HTR-8/SVneo (cell line): ENCODE measurements around the gene CHD9.
"Not testable (repeated sequence)": the region's sequence is repeated elsewhere in the genome, so short reads cannot be mapped to it uniquely, and the experiment has no call there.

Experiments used
- DNase-seq: peaks from one replicate; pipeline ENCODE4 v3.0.0; 2011; ENCODE audit warnings: low spot score, mixed read lengths; ENCODE audit not compliant: insufficient read length
- FAIRE-seq: peaks from 2 replicates; lab custom pipeline; 2011; peaks lifted over from hg19 to GRCh38; lab: Jason Lieb, UNC

The CHD9 gene

DNA sequence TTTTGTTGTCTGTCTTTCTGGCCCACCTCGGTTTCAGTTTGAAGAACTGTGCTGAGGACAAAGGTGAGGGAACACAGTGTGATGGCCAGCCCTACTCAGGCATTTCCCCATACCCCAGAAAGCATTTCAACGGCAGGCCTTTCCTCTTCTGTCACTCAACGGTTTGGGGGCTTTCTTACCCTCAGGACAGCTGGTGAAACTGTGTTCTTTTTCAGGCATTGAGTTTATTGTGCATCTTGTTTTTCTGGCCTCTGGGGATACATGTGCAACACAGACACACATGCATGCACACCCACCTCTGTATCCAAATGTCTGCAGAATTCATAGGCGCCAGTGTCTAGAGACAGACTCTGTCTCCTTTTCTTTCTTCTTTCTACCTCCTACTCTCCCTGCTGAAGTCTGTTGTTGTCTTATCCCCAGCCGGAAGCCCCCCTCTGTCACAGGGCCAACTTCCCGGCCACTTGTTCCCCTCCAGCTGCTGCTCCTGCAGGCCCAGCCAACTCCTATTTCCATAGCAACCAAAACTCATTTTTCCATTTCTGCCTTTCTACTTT is 17.0 kb downstream of the CHD9 start:
- DNase-seq (no peak), FAIRE-seq (no peak)

DNA sequence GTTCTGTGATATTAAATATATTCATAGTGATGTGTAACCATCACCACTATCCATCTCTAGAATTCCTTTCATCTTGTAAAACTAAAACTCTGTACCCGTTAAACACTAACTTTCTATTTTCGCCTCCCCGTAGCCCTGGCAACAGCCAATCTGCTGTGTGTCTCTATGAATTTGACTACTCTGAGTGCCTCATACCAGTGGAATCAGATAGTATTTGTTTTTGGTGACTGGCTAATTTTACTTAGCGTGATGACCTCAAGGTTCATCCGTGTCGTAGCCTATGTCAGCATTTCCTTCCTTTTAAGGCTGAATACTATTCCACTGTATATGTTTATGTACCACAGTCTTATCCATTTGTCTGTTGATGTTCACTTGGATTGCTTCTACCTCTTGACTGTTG is 18.2 kb downstream of the CHD9 start:
- FAIRE-seq, result no peak
- no peak for DNase-seq

DNA sequence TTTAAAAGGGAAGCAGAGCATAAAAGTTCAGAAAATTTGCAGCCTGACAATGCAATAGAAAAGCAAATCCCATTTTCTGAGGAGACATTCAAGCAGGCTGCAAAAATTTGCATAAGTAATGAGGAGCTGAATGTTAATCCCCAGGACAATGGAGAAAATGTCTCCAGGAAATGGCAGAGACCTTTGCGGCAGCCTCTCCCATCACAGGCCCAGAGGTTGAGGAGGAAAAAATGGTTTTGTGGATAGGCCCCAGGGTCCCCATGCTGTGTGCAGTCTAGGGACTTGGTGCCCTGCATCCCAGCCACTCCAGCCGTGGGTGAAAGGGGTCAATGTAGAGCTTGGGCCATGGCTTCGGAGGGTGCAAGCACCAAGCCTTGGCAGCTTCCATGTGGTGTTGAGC is 19.5 kb downstream of the CHD9 start:
- FAIRE-seq, DNase-seq: not testable (repeated sequence)

DNA sequence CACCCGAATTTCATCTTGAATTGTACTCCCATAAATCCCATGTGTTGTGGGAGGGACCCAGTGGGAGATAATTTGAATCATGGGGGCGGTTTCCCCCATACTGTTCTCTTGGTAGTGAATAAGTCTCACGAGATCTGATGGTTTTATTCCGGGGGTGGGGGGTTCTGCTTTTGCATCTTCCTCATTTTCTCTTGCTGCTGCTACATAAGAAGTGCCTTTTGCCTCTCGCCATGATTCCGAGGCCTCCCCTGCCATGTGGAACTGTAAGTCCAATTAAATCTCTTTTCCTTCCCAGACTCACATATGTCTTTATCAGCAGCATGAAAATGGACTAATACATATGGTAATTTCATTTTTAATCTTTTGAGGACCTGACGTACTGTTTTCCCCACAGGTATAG is 20.7 kb downstream of the CHD9 start:
- DNase-seq, FAIRE-seq: not testable (repeated sequence)

DNA sequence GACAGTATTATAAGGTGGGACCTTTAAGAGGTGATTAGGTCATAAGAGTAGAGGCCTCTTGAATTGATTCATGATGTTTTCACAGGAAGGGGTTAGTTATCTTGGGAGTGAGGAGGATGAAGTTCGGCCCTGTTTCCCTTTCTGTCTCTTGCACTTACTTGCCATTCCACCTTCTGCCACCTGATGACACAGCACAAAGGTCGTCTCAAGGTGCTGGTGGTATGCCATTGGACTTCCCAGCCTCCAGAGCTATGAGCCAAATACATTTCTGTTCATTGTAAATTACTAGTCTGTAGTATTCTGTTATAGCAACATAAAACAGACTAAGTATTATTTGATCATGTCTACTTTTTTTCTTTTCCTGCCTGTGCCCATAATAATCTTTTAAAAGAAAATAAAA is 23.5 kb downstream of the CHD9 start:
- FAIRE-seq (no peak), DNase-seq (no peak)

DNA sequence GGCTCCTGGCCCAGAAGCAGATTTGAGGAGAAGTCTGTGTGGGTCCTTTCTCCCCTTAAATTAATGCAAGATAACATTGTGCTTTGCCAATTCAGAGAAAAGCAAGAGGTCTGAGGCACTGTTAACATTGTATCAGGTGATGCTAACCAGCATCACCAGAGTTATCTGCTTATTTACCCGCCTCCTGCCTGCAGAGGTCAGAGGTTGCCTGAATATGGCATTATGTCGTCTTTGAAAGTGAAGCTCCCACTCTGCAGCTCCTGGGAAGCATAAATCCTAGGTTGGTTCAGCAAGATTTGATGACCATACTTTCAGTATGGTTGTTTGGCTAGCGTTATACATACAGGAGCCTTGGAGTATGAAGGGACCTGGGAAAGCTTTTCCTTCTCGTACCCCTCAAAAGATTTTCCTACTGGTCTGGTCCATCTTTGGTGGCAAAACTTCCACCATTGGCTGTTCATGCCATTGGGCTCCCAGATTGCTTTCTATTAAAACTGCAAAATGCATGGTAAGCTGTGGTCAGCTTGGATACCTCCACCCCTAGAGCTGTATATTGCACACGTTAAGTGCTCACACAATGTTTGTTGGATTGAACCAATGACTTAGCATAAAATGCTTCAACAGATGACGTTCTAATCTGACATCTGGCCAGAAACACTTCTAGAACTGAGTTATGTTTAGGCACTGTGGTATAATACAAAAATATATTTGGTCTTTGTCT is 24.1 kb downstream of the CHD9 start:
- DNase-seq, result no peak
- FAIRE-seq, result no peak

DNA sequence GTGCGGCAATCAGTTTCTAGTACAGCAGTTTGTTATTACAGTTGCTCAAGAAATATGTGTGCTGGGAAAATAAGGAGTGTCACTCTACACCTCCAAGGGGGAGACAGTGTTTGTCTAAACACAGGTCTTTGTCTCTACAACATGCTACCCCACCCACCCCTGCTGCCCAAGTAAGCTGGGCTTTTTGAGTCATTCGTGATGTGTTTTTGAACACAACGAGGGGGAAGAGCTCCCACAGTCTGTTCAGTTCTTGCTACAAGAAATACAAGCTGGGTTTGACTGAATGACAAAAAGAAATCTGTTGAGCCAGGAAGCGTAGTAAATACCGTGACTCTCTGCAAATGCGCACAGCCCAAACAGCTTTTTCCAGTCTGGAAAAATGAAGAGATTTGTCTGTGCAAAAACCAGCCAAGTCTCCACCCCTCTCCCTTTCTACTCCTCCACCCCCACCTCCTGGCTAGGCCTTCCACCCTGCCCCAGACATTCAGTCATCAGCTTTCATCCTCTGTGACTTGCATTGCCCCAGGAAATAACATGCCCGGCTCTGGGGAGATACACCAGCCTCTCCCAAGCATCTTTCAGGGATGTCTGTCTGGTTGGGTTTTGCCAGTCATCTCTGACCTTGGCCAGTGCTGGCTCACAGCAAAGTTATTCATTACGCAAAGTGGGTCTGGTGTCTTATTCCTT is 25.7 kb downstream of the CHD9 start:
- no peak for FAIRE-seq
- DNase-seq, result peak; percentile 71

DNA sequence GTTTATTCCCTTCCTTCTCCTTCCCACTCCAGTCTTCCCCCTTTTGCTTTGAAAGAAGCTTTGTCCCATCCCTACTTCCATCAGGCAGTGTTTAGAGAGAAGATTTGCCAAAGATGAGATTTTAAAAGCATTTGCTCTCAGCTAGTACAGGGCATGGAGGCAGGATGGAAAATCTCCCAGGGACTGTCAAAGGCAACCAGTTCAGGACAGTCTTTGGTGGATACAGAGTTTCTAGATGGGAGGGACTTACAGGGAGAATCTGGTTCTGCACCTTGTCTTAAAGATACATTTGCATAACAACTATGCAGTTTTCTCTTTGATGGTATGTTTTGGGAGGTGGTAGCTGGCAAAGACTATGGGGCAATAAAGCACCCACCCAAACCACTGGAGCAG is 26.2 kb downstream of the CHD9 start:
- FAIRE-seq, result no peak
- no peak for DNase-seq

DNA sequence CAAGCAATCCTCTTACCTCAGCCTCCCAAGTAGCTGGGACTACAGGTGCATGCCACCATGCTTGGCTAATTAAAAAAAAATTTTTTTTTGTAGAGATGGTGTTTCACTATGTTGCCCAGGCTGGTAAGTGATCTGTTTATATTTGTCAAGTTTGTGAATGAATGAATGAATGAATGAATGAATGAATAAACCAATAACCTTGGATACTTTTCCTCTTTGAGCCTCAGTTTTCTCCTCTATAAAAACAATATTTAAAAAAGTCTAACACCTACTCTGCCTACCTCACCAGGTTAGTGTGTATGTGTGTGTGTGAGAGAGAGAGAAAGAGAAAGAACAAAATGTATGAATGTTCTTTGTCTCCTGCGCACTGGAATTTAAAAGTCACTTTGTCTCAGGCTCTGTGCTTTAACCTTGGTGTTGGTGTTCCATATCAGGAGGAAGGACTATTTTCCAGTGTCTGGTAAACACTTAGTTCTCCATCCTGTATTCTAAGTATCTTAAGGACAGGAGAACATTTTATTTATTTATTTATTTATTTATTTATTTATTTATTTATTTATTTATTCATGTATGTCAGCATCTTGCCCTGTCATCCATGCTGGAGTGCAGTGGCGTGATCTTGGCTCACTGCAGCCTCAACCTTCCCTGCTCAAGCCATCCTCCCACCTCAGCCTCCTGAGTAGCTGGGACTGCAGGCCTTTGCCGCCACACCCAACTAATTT is 27.1 kb downstream of the CHD9 start:
- FAIRE-seq, result no peak
- DNase-seq, result no peak

DNA sequence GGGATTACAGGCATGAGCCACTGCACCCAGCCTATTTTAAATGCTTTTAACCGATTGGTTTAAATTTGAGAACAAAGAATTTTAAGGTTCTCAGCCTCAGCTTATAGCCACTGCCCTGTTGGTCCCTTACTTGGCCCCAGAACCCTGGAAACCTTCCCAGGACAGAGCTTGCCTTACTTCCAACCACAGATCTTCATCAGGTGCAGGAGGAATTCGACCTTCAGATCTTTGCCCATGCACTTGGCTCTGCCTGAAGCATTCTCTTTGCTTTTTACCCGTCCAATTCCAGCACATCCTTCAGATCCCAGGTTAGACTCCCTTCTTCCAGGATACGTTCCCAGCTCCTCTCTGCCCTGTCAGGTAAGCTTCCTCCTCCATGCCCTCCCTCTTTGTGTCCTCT is 27.7 kb downstream of the CHD9 start:
- no peak for DNase-seq
- no peak for FAIRE-seq

DNA sequence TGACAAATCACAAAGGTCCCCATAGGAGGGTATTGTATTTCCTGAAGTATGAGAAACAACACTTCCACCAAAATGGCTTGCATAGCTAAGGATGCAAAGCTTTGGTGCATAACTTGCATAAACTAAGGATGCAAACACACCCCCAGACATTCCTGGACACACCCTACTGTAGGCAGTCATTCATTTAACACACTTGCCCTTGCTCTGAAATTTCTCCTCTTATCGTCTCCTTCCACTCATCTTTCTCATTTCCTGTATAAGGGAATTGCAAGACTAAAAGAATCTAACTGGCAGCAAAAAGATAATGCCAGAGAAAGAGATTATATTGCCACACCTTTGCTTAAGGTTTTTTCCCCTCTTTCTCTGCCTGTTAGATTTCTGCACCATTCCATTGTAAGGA is 28.3 kb downstream of the CHD9 start:
- no peak for FAIRE-seq

DNA sequence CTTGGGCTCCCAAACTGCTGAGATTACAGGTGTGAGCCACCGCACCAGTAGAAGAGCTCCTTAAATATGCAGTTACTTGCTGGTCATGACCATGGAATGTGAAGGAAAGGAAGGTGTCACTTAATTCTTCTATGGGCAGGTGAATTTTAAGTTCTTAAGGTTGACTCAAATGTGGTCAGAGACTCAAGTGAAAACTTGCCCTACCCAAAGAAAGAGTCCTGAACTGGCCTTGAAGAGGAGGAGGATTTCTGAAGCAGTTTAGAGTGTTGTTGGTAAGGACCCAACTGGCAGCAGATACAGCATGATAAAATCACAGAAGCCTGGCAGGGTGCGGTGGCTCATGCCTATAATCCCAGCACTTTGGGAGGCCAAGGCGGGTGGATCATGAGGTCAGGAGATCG is 29.4 kb downstream of the CHD9 start:
- FAIRE-seq, result no peak
- no peak for DNase-seq

More for the DNA sequence above, 28.3 kb downstream of the CHD9 start:
- no peak for DNase-seq

DNA sequence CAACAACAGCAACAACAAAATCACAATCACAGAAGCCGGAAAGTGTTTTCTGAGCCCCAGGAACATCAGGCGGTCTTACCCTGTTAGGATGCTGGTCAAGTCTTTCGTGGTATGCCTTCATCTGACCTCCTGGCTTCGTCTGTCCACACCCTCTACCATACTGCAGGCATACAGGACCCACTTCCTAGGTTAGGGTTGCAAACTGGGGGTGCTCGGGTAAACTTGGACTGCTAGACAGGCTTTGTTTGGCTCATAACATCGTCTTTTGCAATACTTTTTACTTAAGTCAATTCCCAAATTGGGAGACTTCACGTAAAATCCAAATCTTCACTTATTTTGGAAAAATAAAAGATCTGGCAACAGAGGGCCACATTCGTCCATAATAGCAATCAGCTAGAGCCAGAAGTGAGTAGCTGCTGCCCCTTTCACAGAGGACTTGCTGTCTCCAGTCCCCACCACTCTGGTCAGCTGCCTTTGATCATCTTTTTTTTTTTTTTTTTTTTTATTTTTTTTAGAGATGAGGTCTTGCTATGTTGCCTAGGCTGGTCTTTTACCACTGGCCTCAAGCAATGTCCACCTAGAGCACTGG is 30.0 kb downstream of the CHD9 start:
- DNase-seq, result no peak
- no peak for FAIRE-seq

DNA sequence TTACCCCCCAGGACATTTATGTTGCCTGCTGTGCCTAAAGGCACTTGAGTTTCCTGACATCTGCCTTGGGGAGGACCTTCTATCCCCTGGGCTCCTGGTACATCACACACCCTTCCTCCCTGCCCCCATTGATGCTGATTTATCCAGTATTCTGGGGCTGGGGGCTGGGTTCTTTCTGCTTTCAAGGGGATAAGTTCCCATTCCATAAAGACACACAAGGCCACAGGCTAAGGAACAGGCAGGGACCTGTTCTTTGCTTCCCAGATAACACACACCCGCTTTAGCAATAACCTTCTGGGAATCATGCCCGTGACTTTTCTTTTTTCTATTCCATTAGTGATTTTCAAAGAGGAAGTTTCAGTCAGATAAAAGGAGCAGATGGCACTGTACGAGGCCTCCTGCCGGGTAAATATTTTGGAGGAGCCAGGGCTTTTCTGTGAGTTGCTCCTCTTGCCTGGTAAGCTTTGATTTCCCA is 30.6 kb downstream of the CHD9 start:
- DNase-seq (no peak), FAIRE-seq (no peak)

DNA sequence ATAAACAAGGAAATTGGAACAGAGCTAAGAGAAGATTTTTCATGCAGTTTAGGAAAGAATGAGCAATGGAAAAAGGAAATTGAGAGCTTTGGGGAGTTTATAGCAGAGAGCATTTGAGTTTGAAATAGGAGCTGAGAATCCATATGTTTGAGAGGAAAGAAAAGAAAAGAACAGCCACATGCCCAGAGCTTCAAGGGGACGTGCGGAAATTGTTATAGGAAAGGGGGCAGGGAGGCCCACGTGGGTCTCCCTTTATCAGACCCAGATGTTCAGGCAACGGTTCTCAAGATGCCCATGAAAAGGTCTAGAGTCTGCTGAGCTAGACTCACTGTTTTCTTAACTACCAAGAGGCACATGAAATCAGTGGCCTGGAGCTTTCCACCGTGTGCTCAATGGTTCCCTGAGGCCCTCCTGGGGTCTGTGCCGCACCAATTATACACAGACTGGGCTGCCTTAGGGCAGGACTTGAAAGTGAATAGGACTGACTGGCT is 31.2 kb downstream of the CHD9 start:
- no peak for FAIRE-seq
- no peak for DNase-seq

DNA sequence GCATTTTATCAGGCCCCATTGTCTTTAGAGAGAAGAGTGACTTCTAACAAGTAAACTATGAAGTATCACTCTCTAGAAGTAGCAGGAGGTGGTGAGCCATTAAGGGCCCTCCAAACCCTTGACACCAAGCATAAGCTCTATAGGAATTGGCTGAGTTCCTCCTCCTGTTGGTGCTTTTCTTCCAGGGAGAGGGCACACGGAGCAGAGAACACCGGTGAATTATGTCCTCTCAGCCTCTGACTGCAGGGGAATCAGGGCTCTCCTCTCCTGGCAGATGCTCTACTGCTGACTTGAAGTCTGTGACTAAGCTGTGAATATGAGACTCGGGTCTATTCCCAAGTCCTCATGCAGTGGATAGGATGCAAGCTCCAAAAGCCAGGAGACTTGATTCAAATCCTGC is 32.3 kb downstream of the CHD9 start:
- FAIRE-seq (no peak), DNase-seq (no peak)

DNA sequence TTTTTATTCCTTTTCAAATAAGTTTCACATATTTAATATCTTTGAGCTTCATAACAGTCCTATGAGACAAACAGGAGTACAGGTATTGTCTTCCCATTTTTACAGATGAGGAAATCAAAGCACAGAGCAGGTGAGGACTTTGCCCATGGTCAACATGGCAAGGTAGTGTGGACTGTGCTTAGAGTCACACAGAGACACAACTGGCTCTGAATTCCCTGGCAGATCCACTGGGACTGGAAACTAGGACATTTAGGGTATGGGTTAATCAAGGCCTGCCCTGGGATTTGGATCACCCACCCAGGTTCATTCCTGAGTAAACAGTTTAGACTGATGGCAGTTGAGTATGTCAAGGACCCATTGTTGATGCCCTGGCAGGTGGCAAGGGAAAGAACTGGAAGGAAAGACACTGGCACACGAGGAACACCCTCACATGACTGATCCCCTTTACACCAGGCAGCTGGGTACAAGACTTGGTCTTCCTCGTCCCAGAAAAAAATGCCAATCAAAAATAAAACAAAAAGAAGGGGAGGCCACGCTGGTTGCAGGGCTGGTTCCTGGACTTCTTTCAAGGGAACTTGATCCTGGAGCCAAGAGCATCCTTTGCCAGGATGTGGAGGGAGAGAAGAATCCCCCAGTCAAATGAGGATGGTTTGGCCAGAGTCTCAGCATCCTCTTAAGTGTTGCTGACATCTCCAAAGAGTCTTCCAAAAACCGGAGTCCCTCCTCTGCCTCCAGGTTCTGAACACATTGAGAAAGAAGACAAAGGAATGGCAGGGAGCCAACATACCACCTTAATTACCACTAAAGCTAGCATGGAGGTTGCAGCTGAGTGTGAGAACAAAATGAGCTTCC is 34.9 kb downstream of the CHD9 start:
- no peak for DNase-seq
- FAIRE-seq, result no peak

DNA sequence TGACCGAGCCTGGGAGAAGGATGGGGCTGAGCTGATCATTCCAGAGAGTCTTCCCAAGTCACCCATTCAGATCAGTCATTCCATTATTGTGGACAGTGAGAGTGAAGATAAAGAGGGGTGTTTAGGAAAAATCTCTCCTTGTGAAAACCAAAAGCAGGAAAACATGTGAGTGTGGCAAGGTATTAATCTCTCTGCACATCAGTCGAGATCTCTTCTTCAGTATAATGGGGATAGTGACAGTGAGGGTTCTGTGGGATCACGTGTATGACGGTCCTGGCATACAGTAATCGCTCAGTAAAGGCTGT is 35.4 kb downstream of the CHD9 start:
- FAIRE-seq (no peak), DNase-seq (no peak)

DNA sequence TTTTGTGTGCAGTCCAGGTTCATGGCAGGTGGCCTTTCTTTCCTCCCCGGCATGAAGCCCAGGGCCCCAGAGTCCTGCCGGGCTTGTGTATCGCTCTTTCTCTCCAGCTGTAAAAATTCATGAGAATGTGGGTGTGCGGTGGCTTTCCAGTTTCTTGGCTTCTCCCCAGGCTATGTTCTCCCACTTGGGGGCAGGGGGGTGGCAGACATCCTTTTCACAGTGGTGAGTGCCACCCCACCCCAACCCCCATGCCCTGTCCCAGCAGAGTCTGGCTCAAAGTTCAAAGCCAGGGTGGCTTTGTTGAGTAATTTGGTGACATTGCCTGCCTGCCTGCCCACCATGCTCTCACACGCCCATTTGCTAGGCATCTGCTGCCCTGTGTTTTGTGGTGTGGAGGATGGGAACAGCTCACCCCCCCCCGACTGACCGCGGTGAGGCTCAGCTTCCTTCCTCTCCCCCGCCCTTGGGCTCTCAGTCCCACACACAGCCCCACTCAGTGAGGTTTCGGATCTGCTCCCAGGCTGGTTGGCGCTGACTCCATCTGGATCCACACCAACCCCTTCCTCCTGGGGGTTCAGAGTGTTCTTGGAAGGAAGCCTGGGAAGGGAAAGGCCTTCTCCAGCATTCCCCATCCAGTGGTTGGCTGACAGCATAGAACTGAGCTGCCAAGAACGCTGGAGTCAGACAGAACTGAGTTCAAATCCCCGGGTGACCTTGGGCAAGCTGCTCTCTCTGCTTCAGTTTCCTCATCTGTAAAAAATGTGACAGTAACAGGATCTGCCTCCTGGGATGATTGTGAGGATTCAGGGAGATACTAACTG is 36.0 kb downstream of the CHD9 start:
- DNase-seq, result no peak
- no peak for FAIRE-seq
